ENCODE results near the gene OSBPL9. TPM values are rescaled to one million over a fixed set of nuclear protein-coding genes. Genes with fewer than 3 reads are reported as not detected.

OSBPL9 gene
- total and polyA plus RNA-seq, 2 experiments from 2014 or later, result 71.0 to 288 TPM

DNA sequence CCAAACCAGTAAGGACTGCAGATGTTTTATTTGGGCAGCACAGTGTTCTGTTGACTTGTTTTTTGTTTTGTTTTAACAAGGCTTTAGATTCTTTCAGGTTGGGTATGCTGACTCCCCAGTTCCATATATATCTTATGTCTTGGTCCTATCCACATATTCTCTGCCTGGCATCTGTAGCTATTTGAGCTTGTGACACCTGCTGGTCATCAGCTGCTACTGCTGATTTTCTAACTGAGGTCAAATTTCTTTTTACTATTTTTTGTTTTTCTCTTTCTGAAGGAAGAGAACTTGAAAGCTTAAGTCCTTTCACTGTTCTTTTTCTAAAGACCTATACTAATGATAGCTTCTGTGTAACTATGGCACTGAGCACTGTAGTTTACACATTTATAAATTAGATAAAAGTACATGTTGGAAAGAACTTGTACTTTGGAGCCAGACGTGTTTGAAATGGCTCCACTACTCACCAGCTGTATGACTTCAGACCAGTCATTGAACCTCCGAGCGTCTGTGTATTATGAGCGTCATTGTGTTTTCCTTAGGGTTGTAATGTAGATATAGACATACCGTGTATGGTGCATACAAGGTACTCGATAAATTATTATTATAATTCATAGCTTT, 152.2 kb downstream of the OSBPL9 start:
- H3K9me2 ChIP-seq (replicated peaks; ENCODE audit: insufficient read depth), result no peaks in the 10 kb centered on the region
- no peak overlapping the region for H3K4me3 ChIP-seq
- 78% methylated on average over 6 of the region's 6 CpGs for WGBS (ENCODE audit: low lambda C conversion rate, missing lambda C conversion rate)
- H2AFZ ChIP-seq, result no peak overlapping the region
- H3K4me1 ChIP-seq (ENCODE audit: insufficient read depth), result no peaks in the 10 kb centered on the region
- H3K79me2 ChIP-seq, result no peaks in the 10 kb centered on the region
- TF ChIP-seq EZH2phosphoT487 (IDR thresholded peaks at IDR 0.05; ENCODE audit: low read depth, severe bottlenecking, unreplicated experiment) (no peak), EZH2 (IDR thresholded peaks at IDR 0.05; ENCODE audit: borderline replicate concordance) (no peak)
- TF ChIP-seq, protein P1, sequence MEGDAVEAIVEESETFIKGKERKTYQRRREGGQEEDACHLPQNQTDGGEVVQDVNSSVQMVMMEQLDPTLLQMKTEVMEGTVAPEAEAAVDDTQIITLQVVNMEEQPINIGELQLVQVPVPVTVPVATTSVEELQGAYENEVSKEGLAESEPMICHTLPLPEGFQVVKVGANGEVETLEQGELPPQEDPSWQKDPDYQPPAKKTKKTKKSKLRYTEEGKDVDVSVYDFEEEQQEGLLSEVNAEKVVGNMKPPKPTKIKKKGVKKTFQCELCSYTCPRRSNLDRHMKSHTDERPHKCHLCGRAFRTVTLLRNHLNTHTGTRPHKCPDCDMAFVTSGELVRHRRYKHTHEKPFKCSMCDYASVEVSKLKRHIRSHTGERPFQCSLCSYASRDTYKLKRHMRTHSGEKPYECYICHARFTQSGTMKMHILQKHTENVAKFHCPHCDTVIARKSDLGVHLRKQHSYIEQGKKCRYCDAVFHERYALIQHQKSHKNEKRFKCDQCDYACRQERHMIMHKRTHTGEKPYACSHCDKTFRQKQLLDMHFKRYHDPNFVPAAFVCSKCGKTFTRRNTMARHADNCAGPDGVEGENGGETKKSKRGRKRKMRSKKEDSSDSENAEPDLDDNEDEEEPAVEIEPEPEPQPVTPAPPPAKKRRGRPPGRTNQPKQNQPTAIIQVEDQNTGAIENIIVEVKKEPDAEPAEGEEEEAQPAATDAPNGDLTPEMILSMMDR (IDR thresholded peaks at IDR 0.05; ENCODE audit: poor library complexity), result peak; percentile 87
- no peaks in the 10 kb centered on the region for H3K9me3 ChIP-seq (ENCODE audit: low read depth)
- no peaks in the 10 kb centered on the region for H4K20me1 ChIP-seq (ENCODE audit: insufficient read depth, poor library complexity, severe bottlenecking)
- no peak overlapping the region for H3K4me2 ChIP-seq
- peak; percentile 73 for DNase-seq (ENCODE audit: low spot score)
- H3K36me3 ChIP-seq (replicated peaks; ENCODE audit: insufficient read depth, low read depth), result no peaks in the 10 kb centered on the region
- no peaks in the 10 kb centered on the region for H3K27me3 ChIP-seq
- H3K27ac ChIP-seq, result no peak overlapping the region

DNA sequence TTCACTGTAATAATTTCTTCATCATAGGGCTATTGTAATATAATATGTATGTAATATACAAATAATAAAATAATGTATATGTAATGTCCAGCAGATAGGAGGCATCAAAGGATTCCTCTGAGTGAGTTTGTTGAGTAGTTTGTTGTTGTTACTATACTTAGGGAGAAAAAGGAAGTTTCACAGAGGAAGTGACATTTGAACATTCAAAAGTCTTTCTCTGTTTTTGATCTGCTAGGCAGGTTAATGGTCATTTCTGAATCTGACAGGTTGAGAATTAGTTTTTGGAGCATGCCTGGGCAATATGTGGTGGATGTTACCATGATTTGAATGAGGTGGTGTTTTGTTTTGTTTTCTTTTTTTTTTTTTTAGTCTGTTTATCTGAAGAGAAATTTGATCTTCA, 159.5 kb downstream of the OSBPL9 start:
- H3K36me3 ChIP-seq (replicated peaks; ENCODE audit: insufficient read depth, low read depth), result no peaks in the 10 kb centered on the region
- H3K79me2 ChIP-seq, result peaks cover 2% of the 10 kb centered on the region
- no peak overlapping the region for H2AFZ ChIP-seq
- no peak overlapping the region for H3K27ac ChIP-seq
- H4K20me1 ChIP-seq (ENCODE audit: insufficient read depth, poor library complexity, severe bottlenecking), result no peaks in the 10 kb centered on the region
- no peaks in the 10 kb centered on the region for H3K9me3 ChIP-seq (ENCODE audit: low read depth)
- no peak overlapping the region for H3K4me3 ChIP-seq
- H3K9me2 ChIP-seq (replicated peaks; ENCODE audit: insufficient read depth), result no peaks in the 10 kb centered on the region
- H3K4me1 ChIP-seq (ENCODE audit: insufficient read depth), result no peaks in the 10 kb centered on the region
- TF ChIP-seq, protein P1 (IDR thresholded peaks at IDR 0.05; ENCODE audit: poor library complexity), result no peak
- TF ChIP-seq EZH2phosphoT487 (IDR thresholded peaks at IDR 0.05; ENCODE audit: low read depth, severe bottlenecking, unreplicated experiment) (no peak), EZH2 (IDR thresholded peaks at IDR 0.05; ENCODE audit: borderline replicate concordance) (no peak)
- no peak overlapping the region for H3K4me2 ChIP-seq
- no peaks in the 10 kb centered on the region for H3K27me3 ChIP-seq
- no peak for DNase-seq (ENCODE audit: low spot score)

DNA sequence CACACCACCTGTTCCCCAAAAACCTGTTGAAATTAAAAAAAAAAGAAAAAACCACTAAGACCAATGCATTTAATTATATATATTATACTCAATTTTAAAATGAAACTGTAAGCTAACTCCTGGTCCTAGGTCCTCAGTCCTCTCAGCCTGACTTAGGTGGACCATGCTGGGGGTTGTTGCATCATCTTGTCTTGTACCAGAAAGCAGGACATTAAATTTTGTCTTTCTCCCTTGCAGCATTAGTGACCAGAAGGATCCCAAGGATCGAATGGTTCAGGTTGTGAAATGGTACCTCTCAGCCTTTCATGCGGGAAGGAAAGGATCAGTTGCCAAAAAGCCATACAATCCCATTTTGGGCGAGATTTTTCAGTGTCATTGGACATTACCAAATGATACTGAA, 164.0 kb downstream of the OSBPL9 start:
- Histone ChIP-seq H3K9me2 (replicated peaks; ENCODE audit: insufficient read depth) (no peaks in the 10 kb centered on the region), H3K79me2 (peaks cover 2% of the 10 kb centered on the region), H3K27me3 (no peaks in the 10 kb centered on the region), H2AFZ (no peak overlapping the region), H3K27ac (no peak overlapping the region), H3K36me3 (replicated peaks; ENCODE audit: insufficient read depth, low read depth) (no peaks in the 10 kb centered on the region), H3K4me3 (no peak overlapping the region), H3K9me3 (ENCODE audit: low read depth) (no peaks in the 10 kb centered on the region), H4K20me1 (ENCODE audit: insufficient read depth, poor library complexity, severe bottlenecking) (no peaks in the 10 kb centered on the region), H3K4me1 (ENCODE audit: insufficient read depth) (no peaks in the 10 kb centered on the region), H3K4me2 (no peak overlapping the region)
- WGBS (ENCODE audit: low lambda C conversion rate, missing lambda C conversion rate), result 99% methylated on average over 3 of the region's 3 CpGs
- TF ChIP-seq EZH2phosphoT487 (IDR thresholded peaks at IDR 0.05; ENCODE audit: low read depth, severe bottlenecking, unreplicated experiment) (no peak), EZH2 (IDR thresholded peaks at IDR 0.05; ENCODE audit: borderline replicate concordance) (no peak)
- TF ChIP-seq, protein P1 (IDR thresholded peaks at IDR 0.05; ENCODE audit: poor library complexity), result no peak
- DNase-seq (ENCODE audit: low spot score), result no peak
